Measurements from ENCODE around the gene BRD2. TPM values are rescaled to one million over a fixed set of nuclear protein-coding genes. Genes with fewer than 3 reads are reported as not detected.

The BRD2 gene
- total RNA-seq, 2 donors from 2014 or later, result 99.1 to 171 TPM

GRCh38 chr6:32968867-32969684 is 682 bp downstream of the BRD2 start:
- H3K4me3 ChIP-seq, result peak overlapping the region; percentile 39 to 93
- H3K9me3 ChIP-seq, result no peaks in the 10 kb centered on the region
- ATAC-seq (no peak), DNase-seq (peak; percentile 77 to 84 (median 78))
- no peak for TF ChIP-seq CTCF (IDR thresholded peaks at IDR 0.05)
- TF ChIP-seq POLR2A (IDR thresholded peaks at IDR 0.05), result peak; percentile 41 to 78 (median 78)
- peak overlapping the region; percentile 99 to 100 (median 100) for H3K27ac ChIP-seq
- no peaks in the 10 kb centered on the region for H3K36me3 ChIP-seq (replicated peaks in 1 of 2; ENCODE audit: insufficient read depth in 1 of 2, low read depth in 2 of 2)
- 0% methylated on average over 13 to 38 of the region's 40 CpGs for WGBS, 2 donors
- peaks cover 34% of the 10 kb centered on the region for H3K4me1 ChIP-seq
- H3K27me3 ChIP-seq, result no peaks in the 10 kb centered on the region
- intact Hi-C loops (cut with DNase I), result no loop called here

DNA sequence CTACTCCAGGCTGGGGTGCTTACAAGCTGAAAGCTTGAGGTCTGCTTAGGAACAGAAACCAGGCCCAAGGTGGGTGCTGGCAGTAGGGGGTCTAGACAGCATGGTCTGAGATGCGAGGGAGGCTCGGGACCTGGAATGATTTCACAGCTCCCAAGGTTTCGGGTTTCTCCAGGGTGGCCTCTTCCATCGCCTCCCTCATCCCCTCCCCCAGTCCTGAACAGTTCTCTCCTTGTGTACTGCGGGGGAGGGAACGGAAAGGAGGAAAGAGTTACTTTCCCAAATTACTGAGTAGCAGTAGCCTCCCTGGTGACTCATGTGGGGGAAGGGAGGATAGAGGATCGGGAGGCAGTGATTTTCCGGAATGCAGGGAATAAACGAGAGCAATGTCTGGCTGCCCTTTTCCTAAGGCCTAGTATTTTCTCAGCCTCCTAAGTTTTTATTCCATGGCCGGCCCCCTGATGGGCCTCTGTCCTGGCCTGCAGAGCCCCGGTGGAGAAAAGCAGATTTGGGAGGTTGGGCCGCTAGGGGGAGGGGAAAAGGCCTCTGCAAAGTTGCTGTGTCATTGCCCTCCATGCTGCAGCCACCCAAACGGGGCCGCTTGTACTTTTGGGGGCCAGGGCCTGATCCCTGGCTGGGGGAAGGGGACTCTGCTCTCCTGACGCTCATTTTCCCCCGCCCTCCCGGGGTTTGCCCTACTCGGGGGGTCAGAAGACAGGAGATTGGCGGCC is 1.5 kb downstream of the BRD2 start:
- H3K27ac ChIP-seq, result peak overlapping the region; percentile 99 to 100 (median 100)
- ATAC-seq, result peak; percentile 5
- no peaks in the 10 kb centered on the region for H3K9me3 ChIP-seq
- no peaks in the 10 kb centered on the region for H3K27me3 ChIP-seq
- peaks cover 31% of the 10 kb centered on the region for H3K4me1 ChIP-seq
- peak; percentile 71 to 86 (median 76) for DNase-seq
- TF ChIP-seq CTCF (IDR thresholded peaks at IDR 0.05) (peak; percentile 14 to 56 (median 50)), POLR2A (IDR thresholded peaks at IDR 0.05) (peak in 2 of 3 donors; percentile 64 to 71)
- 0% methylated on average over 16 to 19 of the region's 19 CpGs for WGBS, 2 donors
- H3K4me3 ChIP-seq, result peak overlapping the region; percentile 39 to 93
- intact Hi-C loops (cut with DNase I), result no loop called here
- H3K36me3 ChIP-seq (replicated peaks in 1 of 2; ENCODE audit: insufficient read depth in 1 of 2, low read depth in 2 of 2), result peaks cover 0 to 3% of the 10 kb centered on the region in 2 donors

DNA sequence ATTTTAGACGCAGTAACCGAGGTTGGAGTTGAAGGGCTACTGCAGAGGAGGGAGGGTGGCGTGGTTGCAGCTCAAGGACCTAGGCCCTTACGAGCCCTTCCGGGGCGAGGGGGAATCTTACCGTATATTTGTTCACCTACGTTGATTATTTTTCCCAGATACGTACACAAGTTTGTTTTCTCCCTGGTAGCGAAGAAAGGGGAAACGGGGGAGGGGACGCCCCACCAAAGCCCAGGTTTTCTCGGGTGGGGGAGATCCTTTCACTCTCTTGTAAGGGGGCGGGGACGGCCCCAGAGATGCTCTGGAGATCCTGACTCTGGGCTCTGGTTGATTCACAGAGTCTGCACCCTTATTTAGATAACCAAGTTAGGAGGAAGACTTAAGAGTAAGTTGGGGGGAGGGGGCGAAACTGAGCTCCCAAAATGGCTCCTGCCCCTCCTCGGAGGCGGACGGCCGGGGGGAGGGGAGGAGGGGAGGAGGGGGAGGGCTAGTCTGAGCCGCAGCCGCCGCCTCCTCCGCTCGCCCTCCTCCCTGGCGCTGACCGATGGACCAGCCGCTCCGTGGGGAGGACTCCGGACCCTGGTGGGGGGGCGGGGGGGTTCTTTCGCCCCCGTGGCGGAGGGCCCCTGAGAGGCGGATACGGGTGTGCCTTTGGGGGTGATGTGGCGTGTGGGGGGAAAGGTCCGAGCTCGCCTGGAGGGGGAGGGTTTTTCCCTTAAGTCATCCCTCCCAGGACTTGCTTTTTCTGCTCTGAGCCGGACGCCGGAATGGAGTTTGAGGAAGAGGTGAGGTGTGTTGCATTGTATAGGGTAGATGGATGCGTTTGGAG is 2.2 kb downstream of the BRD2 start:
- no peaks in the 10 kb centered on the region for H3K9me3 ChIP-seq
- H3K27me3 ChIP-seq, result no peaks in the 10 kb centered on the region
- intact Hi-C loops (cut with DNase I), result no loop called here
- DNase-seq (peak; percentile 85 to 90 (median 87)), ATAC-seq (peak; percentile 25)
- peaks cover 0 to 7% of the 10 kb centered on the region in 2 donors for H3K36me3 ChIP-seq (replicated peaks in 1 of 2; ENCODE audit: insufficient read depth in 1 of 2, low read depth in 2 of 2)
- H3K27ac ChIP-seq, result peak overlapping the region; percentile 99 to 100 (median 100)
- WGBS, 2 donors, result 0 to 1% methylated on average over 33 to 39 of the region's 43 CpGs
- no peak for TF ChIP-seq POLR2A (IDR thresholded peaks at IDR 0.05)
- TF ChIP-seq CTCF (IDR thresholded peaks at IDR 0.05), result peak in 1 of 7 experiments; percentile 1
- H3K4me1 ChIP-seq, result peaks cover 31% of the 10 kb centered on the region
- peak overlapping the region; percentile 39 to 93 for H3K4me3 ChIP-seq

- intact Hi-C loops (cut with DNase I), result no loop called here
- ATAC-seq (no peak), DNase-seq (no peak)
- Histone ChIP-seq H3K27ac (peak overlapping the region; percentile 99 to 100 (median 100)), H3K4me1 (peaks cover 31% of the 10 kb centered on the region), H3K36me3 (replicated peaks in 1 of 2; ENCODE audit: insufficient read depth in 1 of 2, low read depth in 2 of 2) (peaks cover 2 to 12% of the 10 kb centered on the region in 2 donors), H3K27me3 (no peaks in the 10 kb centered on the region), H3K4me3 (peak overlapping the region; percentile 39 to 93), H3K9me3 (no peaks in the 10 kb centered on the region)
- 0 to 1% methylated on average over 11 to 15 of the region's 15 CpGs for WGBS, 2 donors
- TF ChIP-seq POLR2A (IDR thresholded peaks at IDR 0.05), result no peak
- TF ChIP-seq CTCF (IDR thresholded peaks at IDR 0.05), result no peak
Observed at GRCh38 chr6:32971242-32971580, 2.8 kb downstream of the BRD2 start.

Measured in body of pancreas (tissue), 4 donors.